Right atrium auricular region (tissue), 2 donors: ENCODE data around the gene KRTAP23-1. TPM values are rescaled to one million over a fixed set of nuclear protein-coding genes. Genes with fewer than 3 reads are reported as not detected.

Experiments
- DNase-seq: peaks from one replicate; pipeline ENCODE4 v3.0.0-alpha.2; 2019; ENCODE audit warnings: low spot score
- H3K27ac ChIP-seq, 2 donors: fragments of 200-600 bp; sonication (generic); 1 replicate in 1 of 2; 2 replicates in 1 of 2; pipeline ENCODE4 v1.5.1; 2016 to 2019
- H3K27me3 ChIP-seq, 2 donors: fragments of 200-600 bp; sonication (generic); one replicate each; pipeline versions ENCODE4 v1.5.1 to v1.6.0; 2017 to 2019
- H3K36me3 ChIP-seq: fragments of 200-600 bp; sonication (generic); one replicate; pipeline ENCODE4 v1.5.1; 2016
- H3K4me1 ChIP-seq, 2 donors: fragments of 200-600 bp; sonication (generic); one replicate each; pipeline versions ENCODE4 v1.5.1 to v1.6.0; 2017 to 2019
- H3K4me3 ChIP-seq, 2 donors: fragments of 200-600 bp; sonication (generic); 1 replicate in 1 of 2; 2 replicates in 1 of 2; pipeline ENCODE4 v1.5.1; 2017 to 2019; ENCODE audit warnings: mild to moderate bottlenecking in 1 of 2, moderate library complexity in 1 of 2
- H3K9me3 ChIP-seq, 2 donors: fragments of 200-600 bp; sonication (generic); one replicate each; pipeline ENCODE4 v1.5.1; 2019
- total RNA-seq, 2 donors: library from RNA; depleted of rRNA; stranded (reverse); fragments of >200 nt; gene quantifications; one replicate each; pipeline ENCODE4 v1.1.0, GENCODE V29; 2016
- TF ChIP-seq, protein P1 (sequence below), 2 donors: fragments of 200-600 bp; sonication (generic); IDR thresholded peaks; one replicate each; pipeline ENCODE4 v1.5.1; 2019; ENCODE audit warnings: antibody characterized with exemption in 2 of 2

The KRTAP23-1 gene, protein sequence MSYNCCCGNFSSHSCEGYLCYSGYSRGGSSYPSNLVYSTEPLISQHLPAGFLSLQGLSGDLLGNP
- not detected for total RNA-seq

DNA sequence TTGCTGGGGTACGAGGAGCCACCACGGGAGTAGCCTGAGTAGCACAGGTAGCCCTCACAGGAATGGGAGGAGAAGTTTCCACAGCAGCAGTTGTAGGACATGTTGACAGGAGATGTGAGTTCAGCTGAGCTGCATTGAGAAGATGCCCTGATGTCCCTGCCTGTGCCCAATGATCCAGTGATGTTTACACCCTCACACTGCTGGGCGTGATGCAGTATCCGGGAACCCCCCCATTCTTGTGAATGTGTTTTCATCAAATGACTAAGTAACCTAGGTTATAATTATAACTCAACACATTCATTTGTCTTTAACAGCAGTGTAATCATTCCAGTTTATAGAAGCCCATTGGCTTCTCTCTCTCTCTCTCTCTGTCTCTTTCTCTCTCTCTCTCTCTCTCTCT, at the start of gene KRTAP23-1:
Gene KRTAP23-1, minus strand, starts transcription at position 101 of the 400 bp plus-strand sequence. Its CDS starts 0 bp downstream, at position 101.
- TF ChIP-seq, protein P1, sequence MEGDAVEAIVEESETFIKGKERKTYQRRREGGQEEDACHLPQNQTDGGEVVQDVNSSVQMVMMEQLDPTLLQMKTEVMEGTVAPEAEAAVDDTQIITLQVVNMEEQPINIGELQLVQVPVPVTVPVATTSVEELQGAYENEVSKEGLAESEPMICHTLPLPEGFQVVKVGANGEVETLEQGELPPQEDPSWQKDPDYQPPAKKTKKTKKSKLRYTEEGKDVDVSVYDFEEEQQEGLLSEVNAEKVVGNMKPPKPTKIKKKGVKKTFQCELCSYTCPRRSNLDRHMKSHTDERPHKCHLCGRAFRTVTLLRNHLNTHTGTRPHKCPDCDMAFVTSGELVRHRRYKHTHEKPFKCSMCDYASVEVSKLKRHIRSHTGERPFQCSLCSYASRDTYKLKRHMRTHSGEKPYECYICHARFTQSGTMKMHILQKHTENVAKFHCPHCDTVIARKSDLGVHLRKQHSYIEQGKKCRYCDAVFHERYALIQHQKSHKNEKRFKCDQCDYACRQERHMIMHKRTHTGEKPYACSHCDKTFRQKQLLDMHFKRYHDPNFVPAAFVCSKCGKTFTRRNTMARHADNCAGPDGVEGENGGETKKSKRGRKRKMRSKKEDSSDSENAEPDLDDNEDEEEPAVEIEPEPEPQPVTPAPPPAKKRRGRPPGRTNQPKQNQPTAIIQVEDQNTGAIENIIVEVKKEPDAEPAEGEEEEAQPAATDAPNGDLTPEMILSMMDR (IDR thresholded peaks at IDR 0.05): no peak
- Histone ChIP-seq H3K36me3 (no peaks in the 10 kb centered on the region), H3K9me3 (no peaks in the 10 kb centered on the region), H3K27me3 (no peaks in the 10 kb centered on the region), H3K27ac (no peak within 1 kb of the TSS), H3K4me3 (no peak within 1 kb of the TSS), H3K4me1 (peaks cover 0 to 3% of the 10 kb centered on the region in 2 donors)
- no peak for DNase-seq

DNA sequence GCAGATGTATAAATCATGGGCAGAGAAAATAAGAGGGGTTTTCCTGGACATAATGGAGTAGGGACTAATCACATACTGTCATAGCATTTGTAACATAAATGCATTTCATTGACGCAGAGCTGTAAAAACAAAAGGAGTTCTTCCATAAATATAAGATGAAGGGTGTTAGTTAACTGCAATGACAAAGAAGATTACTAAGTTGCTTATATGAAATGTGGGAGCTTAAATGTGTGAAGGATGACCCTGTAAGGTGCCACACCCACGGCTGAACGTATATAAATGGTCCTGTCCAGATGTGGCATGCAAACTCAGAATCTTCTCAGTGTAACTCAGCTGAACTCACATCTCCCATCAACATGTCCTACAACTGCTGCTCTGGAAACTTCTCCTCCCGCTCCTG, 47.3 kb upstream of the KRTAP23-1 start, which contains the start of gene KRTAP13-1:
Gene KRTAP13-1, plus strand, starts transcription at position 301 of the 400 bp plus-strand sequence. Its CDS starts 56 bp downstream, at position 357.
- no peaks in the 10 kb centered on the region for H3K4me1 ChIP-seq
- no peak within 1 kb of the TSS for H3K27ac ChIP-seq
- no peaks in the 10 kb centered on the region for H3K27me3 ChIP-seq
- TF ChIP-seq, protein P1 (IDR thresholded peaks at IDR 0.05): no peak
- peaks cover 0 to 5% of the 10 kb centered on the region in 2 donors for H3K9me3 ChIP-seq
- DNase-seq: no peak
- no peak within 1 kb of the TSS for H3K4me3 ChIP-seq
- no peaks in the 10 kb centered on the region for H3K36me3 ChIP-seq

DNA sequence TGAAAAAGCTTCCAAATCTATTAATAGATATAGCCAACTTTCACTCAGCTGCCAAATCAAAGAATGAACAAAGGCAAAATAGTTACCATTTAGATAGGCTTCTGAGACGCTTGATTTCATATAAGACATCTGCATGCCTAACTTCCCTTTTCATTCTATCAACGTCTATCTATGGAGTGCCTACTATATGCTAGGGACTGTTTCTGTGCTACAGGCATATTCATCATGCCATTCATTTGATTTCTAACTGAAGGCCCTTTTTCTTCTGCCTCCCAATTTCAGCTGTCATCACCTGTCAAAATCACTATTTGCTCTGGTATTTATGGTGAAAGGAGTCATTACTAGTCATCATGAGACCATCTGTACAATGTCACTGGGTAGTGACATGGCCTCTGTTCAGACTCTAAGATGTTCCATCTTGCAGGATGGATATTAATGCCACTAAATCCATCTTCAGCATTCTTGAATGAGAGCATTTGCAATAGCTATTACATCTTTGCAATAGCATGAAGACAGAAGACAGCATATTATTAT, 43.2 kb upstream of the KRTAP23-1 start:
- Histone ChIP-seq H3K9me3 (peaks cover 0 to 11% of the 10 kb centered on the region in 2 donors), H3K4me1 (no peaks in the 10 kb centered on the region), H3K36me3 (no peaks in the 10 kb centered on the region), H3K27me3 (no peaks in the 10 kb centered on the region), H3K4me3 (no peak overlapping the region), H3K27ac (peak overlapping the region in 1 of 2 donors; percentile 16)
- DNase-seq: no peak
- TF ChIP-seq, protein P1 (IDR thresholded peaks at IDR 0.05): no peak

DNA sequence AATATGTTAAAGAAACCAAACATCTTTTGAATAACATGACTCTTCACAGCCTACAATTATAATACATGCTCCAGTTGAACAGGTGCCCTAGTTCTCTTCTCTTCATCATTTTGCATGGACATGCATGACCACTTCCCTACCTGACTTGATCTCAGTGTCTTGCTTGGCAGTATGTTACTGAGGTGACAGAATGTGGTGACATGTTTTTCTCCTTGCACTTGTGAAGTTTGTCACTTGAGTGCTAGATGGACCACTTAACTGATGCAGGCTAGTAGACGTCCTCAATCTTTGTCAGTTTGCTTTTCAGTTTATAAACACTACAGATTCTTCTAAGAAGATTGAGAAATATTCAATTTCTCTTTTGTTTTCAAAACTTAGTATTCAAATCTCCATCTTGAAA, 33.8 kb upstream of the KRTAP23-1 start:
- Histone ChIP-seq H3K9me3 (no peaks in the 10 kb centered on the region), H3K4me3 (no peak overlapping the region), H3K27me3 (no peaks in the 10 kb centered on the region), H3K36me3 (no peaks in the 10 kb centered on the region), H3K4me1 (no peaks in the 10 kb centered on the region), H3K27ac (no peak overlapping the region)
- no peak for DNase-seq
- TF ChIP-seq, protein P1 (IDR thresholded peaks at IDR 0.05): no peak

DNA sequence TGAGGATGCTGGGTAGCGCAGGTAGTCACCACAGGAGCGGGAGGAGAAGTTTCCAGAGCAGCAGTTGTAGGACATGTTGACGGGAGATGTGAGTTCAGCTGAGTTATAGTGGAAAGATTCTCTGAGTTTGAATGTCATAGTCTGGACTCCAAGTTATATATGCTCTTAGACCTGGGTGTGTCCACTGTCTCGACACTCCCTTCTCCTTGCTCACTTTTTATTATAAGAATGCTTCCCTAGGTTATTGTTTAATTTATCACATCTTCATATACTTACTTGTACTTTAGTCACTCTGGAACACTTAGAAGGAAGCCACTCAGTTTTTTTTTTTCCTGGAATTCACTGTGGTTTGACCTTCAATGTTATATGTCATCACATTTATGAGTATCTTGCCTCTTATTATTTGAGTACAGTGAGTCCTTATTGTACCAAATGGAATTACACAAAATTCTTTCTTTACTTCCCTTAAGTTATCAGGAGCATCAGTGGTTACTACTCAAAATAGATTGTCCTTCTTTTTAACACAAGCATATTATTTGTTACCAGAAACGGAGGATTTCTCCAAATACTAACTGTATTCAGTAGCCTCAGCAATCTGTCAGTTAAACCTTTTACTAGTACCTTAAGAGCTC, 23.8 kb upstream of the KRTAP23-1 start, which contains the start of gene KRTAP13-2:
Gene KRTAP13-2, minus strand, starts transcription at position 133 of the 632 bp plus-strand sequence. Its CDS starts 58 bp downstream, at position 75.
- Histone ChIP-seq H3K27ac (no peak within 1 kb of the TSS), H3K36me3 (no peaks in the 10 kb centered on the region), H3K9me3 (peaks cover 0 to 8% of the 10 kb centered on the region in 2 donors), H3K4me3 (no peak within 1 kb of the TSS), H3K27me3 (no peaks in the 10 kb centered on the region), H3K4me1 (no peaks in the 10 kb centered on the region)
- TF ChIP-seq, protein P1 (IDR thresholded peaks at IDR 0.05): no peak
- DNase-seq: no peak
